Natural killer cell (primary cell): ENCODE data around the gene DGKD. TPM values are rescaled to one million over a fixed set of nuclear protein-coding genes. Genes with fewer than 3 reads are reported as not detected.
A peak's percentile ranks its signal among the peaks of the same experiment; 100 is the strongest.

ENCODE experiments used
- ATAC-seq, 3 donors: fragments of 150-1000 bp in 2 of 3; fragments of 200-7000 bp in 1 of 3; cut with Tn5 transposase; 1 replicate in 1 of 3; 2 replicates in 2 of 3; pipeline ENCODE4 v1.10.0; 2021; ENCODE audit warnings: mild to moderate bottlenecking in 2 of 3, moderate library complexity in 2 of 3
- DNase-seq, 2 donors: peaks; one replicate each; pipeline versions ENCODE4 v3.0.0 to v3.0.0-alpha.2; 2013 to 2021; ENCODE audit warnings: mixed read lengths in 1 of 2
- H3K27ac ChIP-seq: one replicate; pipeline ENCODE4 v1.5.1; 2013; ENCODE audit warnings: mild to moderate bottlenecking, low read length
- H3K27me3 ChIP-seq: one replicate; pipeline ENCODE4 v1.6.1; 2013; ENCODE audit warnings: low read length; ENCODE audit not compliant: control insufficient read depth, insufficient read depth
- H3K36me3 ChIP-seq: one replicate; pipeline ENCODE4 v1.6.1; 2013; ENCODE audit warnings: low read length; ENCODE audit not compliant: control insufficient read depth, insufficient read depth
- H3K4me1 ChIP-seq: one replicate; pipeline ENCODE4 v1.6.1; 2013; ENCODE audit warnings: low read length; ENCODE audit not compliant: control insufficient read depth, insufficient read depth
- H3K4me3 ChIP-seq: one replicate; pipeline ENCODE4 v1.5.1; 2013; ENCODE audit warnings: low read length
- H3K9me3 ChIP-seq: one replicate; pipeline ENCODE4 v1.6.1; 2013; ENCODE audit warnings: low read length; ENCODE audit not compliant: control insufficient read depth, insufficient read depth
- H3K27ac Mint-ChIP-seq, 2 donors: one replicate each; pipeline ENCODE4 v1.8.0; 2022; ENCODE audit warnings: mild to moderate bottlenecking in 2 of 2, mixed read lengths in 2 of 2, moderate library complexity in 1 of 2
- H3K27me3 Mint-ChIP-seq, 2 donors: one replicate each; pipeline ENCODE4 v1.8.0; 2022; ENCODE audit warnings: low read depth in 2 of 2, mixed read lengths in 2 of 2
- H3K36me3 Mint-ChIP-seq: one replicate; pipeline ENCODE4 v1.8.0; 2022; ENCODE audit warnings: mixed read lengths
- H3K4me1 Mint-ChIP-seq, 2 donors: one replicate each; pipeline ENCODE4 v1.8.0; 2022; ENCODE audit warnings: mixed read lengths in 2 of 2
- H3K4me3 Mint-ChIP-seq: one replicate; pipeline ENCODE4 v1.8.0; 2022; ENCODE audit warnings: mild to moderate bottlenecking, moderate library complexity, mixed read lengths
- H3K9me3 Mint-ChIP-seq, 2 donors: one replicate each; pipeline ENCODE4 v1.8.0; 2022; ENCODE audit warnings: mixed read lengths in 2 of 2
- WGBS: methylation state at CpG from one replicate; pipeline ENCODE4 v1.1.7; 2013; ENCODE audit warnings: missing lambda C conversion rate; ENCODE audit not compliant: insufficient coverage; 5-methylcytosine and 5-hydroxymethylcytosine counted together
- intact Hi-C: fragments of 100-400 bp; cut with micrococcal nuclease; formaldehyde crosslinking; loops from one replicate; pipeline ENCODE4 v1.14.2; 2022
- total RNA-seq, 4 donors: library from RNA; stranded (reverse); fragments of 120-200 nt in 1 of 4; gene quantifications; one replicate each; pipeline versions ENCODE4 v1.2.3 to v1.2.4, GENCODE V29; 2013 to 2022
- TF ChIP-seq, protein P1 (sequence below): fragments of 200-600 bp; IDR thresholded peaks from one replicate; pipeline ENCODE4 v1.8.0; 2022; ENCODE audit warnings: antibody characterized with exemption

DGKD gene
- total RNA-seq, 3 donors from 2014 or later (not counting 1 experiment from before 2014, with no cell fraction given) = 299 to 456 (median 329) TPM

- H3K4me1 Mint-ChIP-seq = peaks cover 9% of the 10 kb centered on the region in 2 donors
- H3K27me3 Mint-ChIP-seq = no peaks in the 10 kb centered on the region
- H3K4me3 ChIP-seq = no peak overlapping the region
- no peak for ATAC-seq
- no peaks in the 10 kb centered on the region for H3K27me3 ChIP-seq
- 96% methylated on average over 29 of the region's 29 CpGs for WGBS
- no peak overlapping the region for H3K4me3 Mint-ChIP-seq
- no peak overlapping the region for H3K27ac ChIP-seq
- intact Hi-C loops = no loop called here
- no peak overlapping the region for H3K27ac Mint-ChIP-seq
- peaks cover 12% of the 10 kb centered on the region for H3K36me3 ChIP-seq
- H3K9me3 ChIP-seq = no peaks in the 10 kb centered on the region
- peaks cover 3% of the 10 kb centered on the region for H3K36me3 Mint-ChIP-seq
- no peaks in the 10 kb centered on the region for H3K4me1 ChIP-seq
- TF ChIP-seq, protein P1, sequence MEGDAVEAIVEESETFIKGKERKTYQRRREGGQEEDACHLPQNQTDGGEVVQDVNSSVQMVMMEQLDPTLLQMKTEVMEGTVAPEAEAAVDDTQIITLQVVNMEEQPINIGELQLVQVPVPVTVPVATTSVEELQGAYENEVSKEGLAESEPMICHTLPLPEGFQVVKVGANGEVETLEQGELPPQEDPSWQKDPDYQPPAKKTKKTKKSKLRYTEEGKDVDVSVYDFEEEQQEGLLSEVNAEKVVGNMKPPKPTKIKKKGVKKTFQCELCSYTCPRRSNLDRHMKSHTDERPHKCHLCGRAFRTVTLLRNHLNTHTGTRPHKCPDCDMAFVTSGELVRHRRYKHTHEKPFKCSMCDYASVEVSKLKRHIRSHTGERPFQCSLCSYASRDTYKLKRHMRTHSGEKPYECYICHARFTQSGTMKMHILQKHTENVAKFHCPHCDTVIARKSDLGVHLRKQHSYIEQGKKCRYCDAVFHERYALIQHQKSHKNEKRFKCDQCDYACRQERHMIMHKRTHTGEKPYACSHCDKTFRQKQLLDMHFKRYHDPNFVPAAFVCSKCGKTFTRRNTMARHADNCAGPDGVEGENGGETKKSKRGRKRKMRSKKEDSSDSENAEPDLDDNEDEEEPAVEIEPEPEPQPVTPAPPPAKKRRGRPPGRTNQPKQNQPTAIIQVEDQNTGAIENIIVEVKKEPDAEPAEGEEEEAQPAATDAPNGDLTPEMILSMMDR = no peak
- DNase-seq = no peak
- no peaks in the 10 kb centered on the region for H3K9me3 Mint-ChIP-seq
Observed at GRCh38 chr2:233477548-233478433, 123.5 kb downstream of the DGKD start.

DNA sequence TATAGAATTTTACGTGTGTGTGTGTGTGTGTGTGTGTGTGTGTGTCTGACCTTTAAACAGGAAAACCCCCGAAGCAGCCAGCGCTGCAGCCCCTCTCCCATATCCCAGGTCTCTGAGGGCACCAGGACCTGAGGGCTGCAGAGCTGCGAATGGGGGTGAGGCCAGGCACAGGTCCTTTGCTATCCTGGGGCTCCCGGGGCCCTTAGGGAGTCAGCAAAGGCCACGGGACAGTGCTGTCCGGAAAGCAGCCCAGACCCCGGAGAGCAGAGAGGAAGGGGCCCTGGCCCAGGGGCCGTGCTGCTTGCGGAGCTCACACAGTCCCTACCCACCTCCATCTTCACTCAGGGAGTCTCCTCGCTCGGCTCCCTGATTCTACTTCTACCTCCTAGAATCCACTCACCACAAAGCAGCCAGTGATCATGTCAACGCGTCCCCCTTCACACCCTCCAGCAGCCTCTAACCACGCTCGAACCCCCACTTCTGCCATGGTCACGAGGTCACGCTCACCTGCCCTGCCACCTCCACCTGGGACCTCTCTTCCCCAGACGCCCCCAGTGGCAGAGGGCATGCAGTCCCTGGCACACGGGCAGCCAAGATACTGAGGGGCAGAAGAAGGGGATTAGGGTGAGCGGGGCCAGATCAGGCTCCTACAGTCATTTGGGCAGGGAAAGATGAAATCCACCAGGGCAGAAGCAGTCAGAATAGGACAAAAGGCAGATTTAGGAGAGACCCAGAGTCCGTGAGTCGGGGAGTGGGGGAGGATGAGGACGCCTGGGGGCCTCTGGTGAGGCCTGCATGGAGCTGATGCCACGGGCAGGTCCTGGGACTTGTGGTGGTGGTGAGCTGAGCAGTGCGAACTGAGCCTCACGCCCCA is 125.6 kb downstream of the DGKD start:
- peaks cover 9% of the 10 kb centered on the region in 2 donors for H3K4me1 Mint-ChIP-seq
- no peak for DNase-seq
- H3K36me3 Mint-ChIP-seq = no peaks in the 10 kb centered on the region
- H3K4me3 Mint-ChIP-seq = no peak overlapping the region
- Histone ChIP-seq H3K9me3 (no peaks in the 10 kb centered on the region), H3K4me3 (no peak overlapping the region), H3K27ac (no peak overlapping the region), H3K4me1 (no peaks in the 10 kb centered on the region), H3K36me3 (peaks cover 14% of the 10 kb centered on the region), H3K27me3 (no peaks in the 10 kb centered on the region)
- TF ChIP-seq, protein P1 = no peak
- 82% methylated on average over 27 of the region's 27 CpGs for WGBS
- H3K27me3 Mint-ChIP-seq = no peaks in the 10 kb centered on the region
- no peak for ATAC-seq
- H3K27ac Mint-ChIP-seq = peak overlapping the region in 1 of 2 donors; percentile 69
- no peaks in the 10 kb centered on the region for H3K9me3 Mint-ChIP-seq
- intact Hi-C loops = no loop called here

DNA sequence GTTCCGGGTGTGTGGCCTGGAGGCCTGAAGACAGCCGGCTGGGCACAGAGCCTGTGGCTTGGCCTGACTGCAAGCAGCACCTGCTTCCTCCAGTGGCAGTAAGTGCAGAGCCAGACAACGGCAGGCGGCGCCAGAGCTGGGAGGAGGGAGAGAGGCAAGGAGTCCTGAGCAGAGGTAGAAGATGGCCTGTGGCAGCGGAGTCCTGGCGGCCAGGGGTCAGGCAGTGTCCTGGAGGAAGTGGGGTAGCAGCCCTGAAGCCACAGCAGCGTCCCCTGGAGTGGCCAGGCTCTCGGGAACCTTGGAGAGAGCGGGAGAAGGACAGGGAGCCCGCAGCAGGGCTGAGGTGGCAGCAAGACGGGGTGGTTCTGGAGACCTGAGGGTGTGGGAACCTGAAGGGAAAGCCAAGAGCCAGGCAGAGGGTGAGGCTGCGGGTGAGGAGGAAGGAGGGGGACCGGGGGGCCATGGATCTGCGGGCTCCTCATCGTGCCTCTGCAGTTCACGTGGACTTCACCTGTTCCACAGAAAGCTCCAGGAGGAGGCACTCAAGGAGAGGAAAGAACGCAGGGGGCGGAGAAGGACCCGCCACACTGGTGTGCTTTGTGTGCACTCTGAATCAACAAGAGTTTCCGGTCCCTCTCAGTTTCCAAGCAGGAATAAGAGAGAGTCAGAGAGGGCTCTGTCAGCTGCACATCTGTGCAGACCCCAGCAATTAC is 126.4 kb downstream of the DGKD start:
- WGBS = 89% methylated on average over 21 of the region's 21 CpGs
- Histone ChIP-seq H3K27ac (no peak overlapping the region), H3K36me3 (peaks cover 21% of the 10 kb centered on the region), H3K4me3 (no peak overlapping the region), H3K4me1 (no peaks in the 10 kb centered on the region), H3K27me3 (no peaks in the 10 kb centered on the region), H3K9me3 (no peaks in the 10 kb centered on the region)
- no peak for DNase-seq
- Mint-ChIP-seq H3K4me3 (no peak overlapping the region), H3K4me1 (peaks cover 9% of the 10 kb centered on the region in 2 donors), H3K9me3 (no peaks in the 10 kb centered on the region), H3K27me3 (no peaks in the 10 kb centered on the region), H3K36me3 (peaks cover 6% of the 10 kb centered on the region), H3K27ac (peak overlapping the region in 1 of 2 donors; percentile 69)
- intact Hi-C loops = no loop called here
- ATAC-seq = no peak
- TF ChIP-seq, protein P1 = no peak
